HG03025 (cell line): ENCODE results near the gene DTX1.
"Not testable (repeated sequence)": the region's sequence is repeated elsewhere in the genome, so short reads cannot be mapped to it uniquely, and the experiment has no call there.

Experiments used
- ATAC-seq: cut with Tn5 transposase; IDR thresholded peaks from one replicate; pipeline ENCODE4 v1.9.1; 2021; ENCODE audit warnings: mild to moderate bottlenecking, moderate library complexity; ENCODE audit not compliant: unreplicated experiment, low FRiP score

The DTX1 gene

DNA sequence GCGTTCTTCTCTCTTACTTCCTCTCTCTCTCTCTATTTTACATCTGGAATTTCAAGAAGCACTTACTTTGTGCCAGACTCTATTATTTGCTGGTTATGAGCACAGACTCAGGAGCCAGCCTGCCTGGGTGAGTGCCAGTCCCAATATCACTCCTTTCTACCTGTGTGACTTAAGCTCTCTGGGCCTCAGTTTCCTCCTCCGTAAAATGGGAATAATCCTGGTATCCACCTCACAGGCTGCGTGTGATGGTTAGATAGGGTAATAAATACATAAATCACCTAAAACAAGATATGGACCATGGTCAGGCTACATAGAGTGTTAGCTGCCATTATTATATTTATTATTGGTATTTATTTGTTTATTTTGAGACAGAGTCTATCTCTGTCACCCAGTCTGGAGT, 54.7 kb downstream of the DTX1 start:
- ATAC-seq, result no peak

DNA sequence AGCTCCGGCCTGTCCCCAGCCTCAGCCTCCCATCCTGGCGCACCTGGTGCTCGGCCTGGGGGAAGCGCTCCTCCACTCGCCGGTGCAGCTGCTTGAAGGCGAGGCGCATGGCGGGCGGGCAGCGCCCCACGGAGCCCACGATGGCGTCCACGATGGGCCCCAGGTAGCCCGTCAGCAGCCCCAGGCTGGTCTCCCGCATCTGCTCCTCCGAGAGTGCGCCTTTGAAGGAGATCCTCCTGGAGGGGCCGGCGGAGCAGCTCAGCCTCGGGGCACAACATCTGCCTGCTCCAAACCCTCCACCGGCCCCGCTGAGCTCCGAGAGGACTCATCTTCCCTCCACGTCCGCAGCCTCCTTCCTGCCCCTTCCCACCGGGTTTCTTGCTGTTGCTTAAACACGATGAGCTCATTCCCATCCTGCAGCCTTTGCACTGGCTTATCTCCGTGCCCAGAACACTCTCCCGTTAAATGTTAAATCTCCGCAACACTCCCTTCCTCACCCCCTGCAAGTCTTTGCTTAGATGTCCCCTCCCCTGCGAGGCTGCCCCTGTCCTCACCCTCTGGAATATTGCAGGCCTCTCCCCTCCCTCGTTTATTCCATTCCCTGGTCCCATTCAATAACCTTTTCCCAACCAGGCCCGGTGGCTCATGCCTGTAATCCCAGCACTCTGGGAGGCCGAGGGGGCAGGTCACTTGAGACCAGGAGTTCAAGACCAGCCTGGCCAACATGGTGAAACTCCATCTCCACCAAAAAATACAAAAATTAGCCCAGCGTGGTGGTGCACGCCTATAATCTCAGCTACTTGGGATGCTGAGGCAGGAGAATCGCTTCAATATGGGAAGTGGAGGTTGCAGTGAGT, 55.7 kb downstream of the DTX1 start:
- no peak for ATAC-seq

DNA sequence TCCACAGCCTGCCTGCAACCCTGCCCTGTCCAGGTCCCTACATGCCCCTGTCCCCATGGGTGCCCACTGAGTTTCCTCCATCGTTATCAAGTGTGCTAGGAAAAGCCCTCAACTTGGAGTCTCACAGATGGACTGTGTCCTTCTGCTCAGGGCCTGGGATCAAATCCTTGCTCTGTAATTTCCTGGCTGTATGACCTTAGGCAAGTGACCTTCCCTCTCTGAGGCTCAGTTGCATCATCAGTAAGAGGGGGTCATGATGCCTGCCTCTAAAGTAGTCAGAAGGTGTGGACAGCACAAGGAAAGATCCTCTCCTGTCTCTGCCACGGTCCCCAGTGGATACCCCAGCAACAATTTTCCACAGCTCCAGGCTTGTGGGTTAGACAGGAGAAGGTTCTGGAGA, 56.9 kb downstream of the DTX1 start:
- ATAC-seq, result no peak

DNA sequence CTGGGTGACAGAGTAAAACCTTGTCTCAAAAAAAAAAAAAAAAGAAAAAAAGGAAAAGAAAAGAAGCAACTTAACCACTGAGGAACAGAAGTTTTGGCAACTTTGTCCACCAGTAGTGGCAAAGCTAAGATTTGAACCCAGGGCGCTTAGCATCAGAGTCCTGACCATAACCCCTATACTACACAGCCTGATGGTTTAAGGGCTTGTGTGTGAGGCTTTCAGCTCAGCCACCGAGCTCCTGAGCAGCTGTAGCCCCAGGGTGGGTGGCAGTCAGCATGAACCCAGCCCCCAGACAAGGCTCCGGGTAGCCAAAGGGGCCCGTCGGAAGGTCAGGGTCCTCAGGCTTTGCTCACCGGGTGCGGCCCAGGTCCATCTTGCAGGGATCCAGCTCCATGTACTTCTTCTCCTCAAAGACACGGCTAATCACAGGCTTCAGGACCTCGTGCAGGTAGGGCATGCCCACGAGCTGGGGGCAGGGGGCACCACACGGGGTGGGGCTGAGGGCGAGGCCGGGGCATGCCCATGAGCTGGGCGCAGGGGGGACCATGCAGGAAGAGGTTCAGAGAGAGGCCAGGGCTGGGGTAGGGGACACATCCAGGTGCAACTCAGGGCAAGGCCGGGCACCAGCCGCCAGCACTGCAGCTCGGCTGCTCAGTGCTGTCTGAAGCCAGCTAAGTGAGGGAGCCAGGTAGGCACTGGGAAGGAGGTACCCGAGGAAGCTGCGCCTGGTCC, 58.1 kb downstream of the DTX1 start:
- no peak for ATAC-seq

DNA sequence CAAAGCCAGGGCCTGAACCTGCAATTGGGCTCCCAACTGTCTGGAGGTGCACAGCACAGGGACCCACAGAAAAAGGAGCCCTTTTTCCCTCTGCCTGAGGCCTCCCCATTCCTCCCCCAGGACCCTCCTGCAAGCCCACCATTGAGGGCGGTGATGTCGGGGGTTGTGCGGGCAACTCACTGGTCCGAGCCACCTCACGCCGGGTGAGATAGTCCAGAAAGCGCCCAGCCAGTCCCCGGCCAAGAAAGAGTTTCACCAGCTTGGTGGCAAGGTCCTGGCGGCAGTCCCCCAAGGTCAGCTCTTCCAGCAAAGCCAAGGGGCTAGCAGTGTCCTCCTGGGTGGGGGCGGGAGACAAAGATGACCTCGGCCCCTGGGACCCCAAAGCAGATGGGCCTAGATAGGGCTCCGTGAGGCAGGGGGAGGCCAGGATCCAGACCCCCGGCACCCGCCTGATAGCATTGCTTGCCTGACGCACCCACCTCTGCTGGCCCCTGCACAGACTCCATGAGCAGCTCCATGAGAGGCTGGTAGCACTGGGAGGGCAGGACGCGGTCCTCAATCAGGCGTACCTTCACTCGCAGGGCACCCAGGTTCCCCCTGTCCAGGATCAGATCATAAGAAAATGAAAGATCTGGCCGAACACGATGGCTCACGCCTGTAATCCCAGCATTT, 59.1 kb downstream of the DTX1 start:
- ATAC-seq, result no peak

DNA sequence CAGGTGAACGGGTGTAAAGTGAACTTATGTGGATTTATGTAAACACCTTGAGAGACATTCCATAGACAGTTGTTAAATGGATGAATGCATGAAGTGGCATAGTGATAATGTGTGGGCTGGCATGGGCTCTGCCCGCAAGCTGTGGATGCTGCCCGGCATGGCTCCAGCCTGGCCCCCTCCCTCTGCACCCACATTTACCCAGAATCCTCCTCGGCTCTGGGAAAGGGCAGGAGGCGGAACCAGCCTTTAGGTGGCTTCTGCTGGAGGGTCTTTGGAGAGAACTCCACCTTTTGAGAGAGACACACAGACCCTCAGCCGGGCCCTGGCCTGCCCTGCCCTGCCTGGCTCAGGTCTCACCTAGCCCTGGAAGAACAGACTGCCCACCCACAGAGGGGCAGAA, 60.3 kb downstream of the DTX1 start:
- no peak for ATAC-seq

DNA sequence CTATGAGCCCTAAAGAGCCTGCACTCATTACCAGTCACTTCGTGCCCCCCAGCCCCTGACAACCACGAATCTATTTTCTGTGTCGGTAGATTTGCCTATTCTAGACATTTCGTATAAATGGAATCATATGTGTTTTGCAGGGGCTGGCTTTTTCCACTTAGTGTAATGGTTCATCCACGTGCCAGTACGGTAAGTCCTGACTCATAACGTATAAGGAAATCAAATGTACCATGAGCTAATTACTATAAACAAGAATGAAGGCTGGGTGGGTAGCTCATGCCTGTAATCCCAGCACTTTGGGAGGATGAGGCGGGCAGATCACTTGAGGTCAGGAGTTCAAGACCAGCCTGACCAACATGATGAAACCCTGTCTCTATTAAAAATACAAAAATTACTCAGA, 61.2 kb downstream of the DTX1 start:
- ATAC-seq, result not testable (repeated sequence)

DNA sequence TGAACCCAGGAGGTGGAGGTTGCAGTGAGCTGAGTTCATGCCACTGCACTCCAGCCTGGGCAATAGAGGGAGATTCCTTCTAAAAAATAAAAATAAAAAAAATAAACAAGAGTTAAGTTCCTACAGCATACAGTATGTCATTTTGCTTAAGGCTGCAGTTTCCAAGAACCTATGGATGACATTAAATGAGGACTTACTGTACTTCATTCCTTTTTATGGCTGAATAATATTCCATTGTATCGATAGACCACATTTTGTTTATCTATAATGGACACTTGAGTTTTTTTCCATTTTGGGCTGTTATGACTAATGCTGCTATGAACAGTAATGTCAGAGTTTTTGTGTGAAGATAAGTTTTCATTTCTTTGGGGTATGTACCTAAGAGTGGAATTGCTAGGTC, 61.6 kb downstream of the DTX1 start:
- ATAC-seq, result no peak

DNA sequence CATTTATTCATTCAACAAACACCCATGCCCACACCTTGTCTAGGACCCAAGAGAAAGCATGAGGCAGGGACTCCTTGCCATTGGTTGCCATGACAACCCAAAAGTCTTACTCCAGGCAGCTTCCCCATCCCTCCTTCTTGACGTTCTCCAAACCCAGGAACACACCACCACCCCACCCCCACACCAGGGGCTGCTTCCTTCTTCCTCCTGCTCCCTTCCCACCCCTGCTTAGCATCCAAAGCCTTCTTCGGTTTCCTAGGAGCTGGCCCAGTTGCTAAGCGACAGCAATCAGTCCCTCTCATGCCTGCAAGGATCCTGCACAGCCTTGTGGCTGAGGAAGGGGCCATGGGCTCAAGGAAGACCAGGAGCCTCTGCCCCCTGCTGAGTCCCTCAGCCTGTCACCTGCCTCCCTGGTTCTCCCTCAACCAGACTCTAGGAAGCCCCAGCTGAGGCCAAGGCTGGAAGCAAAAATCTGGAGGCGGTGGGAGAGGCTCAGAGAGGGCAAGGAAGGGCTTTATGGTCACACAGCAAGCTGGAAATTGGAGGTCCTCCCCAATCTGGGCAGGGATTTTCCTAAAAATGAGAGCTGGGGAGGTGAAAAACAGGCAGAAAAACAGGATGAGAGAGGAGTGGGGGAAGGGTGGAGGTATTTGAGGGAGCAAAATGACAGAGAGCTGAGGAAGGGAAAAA, 63.6 kb downstream of the DTX1 start:
- ATAC-seq, result no peak

DNA sequence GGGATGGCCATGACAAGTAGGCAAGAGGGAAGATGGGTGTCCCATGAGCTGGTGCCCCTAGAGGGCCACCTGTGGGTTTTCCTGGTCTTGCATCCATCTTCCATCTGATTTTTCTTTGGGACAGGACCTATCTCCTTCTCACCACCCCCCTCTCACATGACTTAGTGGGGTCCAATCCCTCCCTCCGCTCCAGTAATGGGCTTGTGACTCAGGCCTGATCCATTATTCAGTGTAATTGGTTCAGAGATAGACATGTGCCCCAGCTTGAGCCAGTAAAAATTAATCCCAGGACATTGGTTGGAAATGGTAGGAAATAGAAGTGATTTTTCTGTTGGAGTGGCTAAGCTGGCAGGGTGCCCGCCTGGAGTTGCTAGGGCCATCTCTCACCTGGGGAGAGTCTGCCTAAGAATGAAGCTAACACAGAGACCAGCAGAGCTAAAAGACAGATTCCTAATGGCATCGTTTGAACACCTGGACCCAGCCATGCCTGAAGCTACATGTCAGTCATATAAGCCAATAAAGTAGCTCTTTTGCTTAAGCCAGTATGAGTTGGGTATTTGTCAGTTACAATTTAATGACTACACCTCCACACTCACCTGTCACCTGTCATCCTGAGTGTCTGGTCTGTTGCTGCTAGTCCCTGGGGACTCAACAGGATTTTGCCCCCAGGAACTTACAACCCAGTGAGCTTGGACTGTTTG, 64.3 kb downstream of the DTX1 start:
- no peak for ATAC-seq

DNA sequence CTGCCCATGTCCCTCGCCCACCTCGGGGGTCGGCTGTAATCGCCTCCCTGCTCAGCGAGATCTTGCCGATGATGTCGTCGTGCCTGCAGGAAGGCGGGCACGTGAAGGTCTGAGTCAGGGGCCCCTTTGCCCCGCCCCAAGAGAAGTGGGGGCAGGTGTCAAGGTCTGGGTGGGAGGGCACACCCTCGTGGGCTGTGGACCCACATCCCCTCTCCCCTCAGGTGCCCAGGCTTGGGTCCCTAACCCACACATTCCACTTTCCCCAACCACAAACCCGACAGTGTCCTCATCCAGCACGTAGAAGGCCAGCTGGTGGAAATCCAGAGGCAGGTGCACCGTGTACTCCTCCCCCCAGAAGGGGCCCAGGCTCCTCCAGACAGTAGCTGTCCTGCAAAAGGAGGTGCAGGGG, 71.3 kb downstream of the DTX1 start:
- ATAC-seq, result no peak

DNA sequence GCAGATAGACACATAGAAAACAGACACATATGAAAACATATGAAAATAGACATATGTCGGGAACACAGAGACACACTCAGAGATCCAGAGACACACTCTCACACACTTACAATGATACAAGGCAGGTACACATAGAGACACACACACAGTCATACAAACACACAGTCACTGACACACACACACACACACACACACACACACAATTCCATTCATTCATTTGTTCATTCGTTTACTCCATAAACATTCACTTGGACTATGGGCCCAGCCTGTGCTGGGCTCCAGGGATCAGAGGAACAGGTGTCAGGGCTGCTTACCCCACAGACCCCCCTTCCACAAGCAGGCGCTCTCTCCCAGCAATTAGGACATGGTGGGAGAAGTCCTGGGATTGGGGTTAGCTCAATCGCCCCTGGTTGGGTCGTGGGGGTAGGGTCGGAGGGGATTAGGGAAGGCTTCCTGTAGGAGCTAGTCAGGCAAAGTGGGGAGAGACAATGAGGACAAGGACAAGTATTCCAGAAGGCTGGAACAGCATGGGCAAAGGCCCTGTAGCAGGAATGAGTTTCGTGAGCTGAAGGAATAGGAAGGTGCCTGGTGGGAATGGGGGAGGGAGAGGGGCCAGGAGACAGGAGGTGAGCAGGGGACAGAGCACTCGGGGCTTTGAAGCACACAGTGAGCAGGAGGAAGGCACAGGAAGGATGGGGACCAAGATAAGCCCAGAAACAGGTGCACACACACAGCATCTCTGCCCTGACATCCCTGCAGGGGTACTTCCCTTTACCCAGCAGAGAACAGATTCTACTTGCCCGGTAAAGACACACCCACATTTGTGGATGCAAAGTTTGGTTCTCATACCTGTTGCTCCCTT, 72.5 kb downstream of the DTX1 start:
- no peak for ATAC-seq

DNA sequence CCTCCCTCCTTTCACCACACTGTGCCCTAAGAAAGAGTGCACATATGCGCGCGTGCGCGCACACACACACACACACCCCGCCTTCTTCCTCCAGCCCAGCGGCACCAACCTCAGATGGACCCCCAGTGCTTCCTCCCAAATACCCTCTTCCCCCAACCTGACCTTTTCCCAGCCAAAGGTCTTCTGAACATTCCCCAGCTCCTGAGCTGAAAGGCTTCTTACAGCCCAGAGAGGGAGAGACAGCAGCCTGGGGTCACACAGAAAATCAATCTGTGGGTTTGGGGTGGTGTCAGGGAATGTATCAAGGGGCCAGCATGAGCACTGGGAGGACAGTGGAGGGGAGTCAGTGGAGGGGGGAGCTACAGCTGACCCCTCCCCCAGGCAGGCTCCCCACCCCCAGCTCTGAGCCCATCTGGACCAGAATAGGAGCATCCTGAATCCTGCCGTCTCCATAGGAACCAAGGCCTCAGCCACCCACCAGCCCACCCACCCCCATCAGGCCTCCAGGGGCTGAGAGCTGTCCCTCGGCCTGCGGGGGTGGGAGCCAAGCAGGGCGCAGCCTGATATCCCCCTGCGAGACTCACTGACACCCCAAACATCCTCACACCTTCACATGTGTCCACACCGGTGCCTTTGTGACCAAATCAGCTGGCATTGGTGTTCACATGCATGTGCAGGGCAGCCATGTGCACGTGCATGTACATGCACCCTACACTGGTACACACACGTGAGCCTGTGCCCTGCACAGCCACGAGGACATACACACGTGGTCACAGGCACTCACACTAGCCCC, 73.3 kb downstream of the DTX1 start:
- no peak for ATAC-seq

DNA sequence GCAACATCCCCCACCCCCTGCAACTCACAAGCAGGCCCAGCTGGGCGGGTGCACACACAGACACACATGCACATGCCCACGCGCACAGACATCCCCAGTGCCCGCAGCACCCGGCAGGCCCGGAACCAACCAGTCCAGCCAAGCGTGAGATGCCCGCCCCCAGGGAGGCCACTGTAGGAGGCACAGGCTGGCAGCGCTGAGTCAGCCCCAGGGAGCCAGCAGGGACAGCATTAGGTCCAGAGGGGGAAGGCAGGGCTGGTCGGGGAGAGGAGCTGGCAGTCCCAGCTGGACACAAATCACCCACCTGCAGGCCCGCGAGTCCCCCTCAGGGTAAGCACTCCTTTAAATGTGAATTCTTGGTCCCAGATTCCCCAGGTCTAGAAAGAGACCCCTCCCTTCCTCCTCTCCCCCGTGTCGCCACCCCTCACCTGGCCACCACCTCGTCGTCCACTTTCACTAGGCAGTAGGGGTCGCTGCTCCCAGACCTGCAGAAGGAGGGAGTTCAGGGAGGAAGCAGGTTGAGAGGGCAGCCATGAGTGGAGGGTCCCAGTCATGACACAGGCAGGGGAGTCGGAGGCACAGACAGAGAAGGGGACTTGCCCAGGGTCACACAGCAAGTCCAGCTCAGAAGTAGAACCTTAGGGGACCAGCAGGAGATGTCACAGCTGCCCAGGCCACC, 74.1 kb downstream of the DTX1 start:
- no peak for ATAC-seq

DNA sequence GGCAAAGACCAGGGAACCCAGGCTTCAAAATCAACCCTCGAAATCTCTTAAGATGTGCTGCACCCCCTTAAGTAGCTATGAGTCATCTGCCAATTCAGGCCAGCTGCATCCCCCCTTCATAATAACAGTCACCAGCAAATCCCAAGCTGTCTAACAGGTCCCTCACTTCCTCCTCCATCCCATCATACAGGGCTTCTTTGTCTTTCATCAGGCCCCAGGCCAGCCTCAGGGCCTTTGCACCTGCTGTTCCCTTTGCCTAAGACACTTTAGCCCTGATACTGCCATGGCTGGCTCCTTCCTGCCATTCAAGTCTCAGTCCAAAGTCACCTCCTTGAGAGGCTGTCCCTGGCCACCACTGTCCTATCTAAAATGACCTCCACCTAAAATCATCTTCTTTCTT, 75.0 kb downstream of the DTX1 start:
- no peak for ATAC-seq

DNA sequence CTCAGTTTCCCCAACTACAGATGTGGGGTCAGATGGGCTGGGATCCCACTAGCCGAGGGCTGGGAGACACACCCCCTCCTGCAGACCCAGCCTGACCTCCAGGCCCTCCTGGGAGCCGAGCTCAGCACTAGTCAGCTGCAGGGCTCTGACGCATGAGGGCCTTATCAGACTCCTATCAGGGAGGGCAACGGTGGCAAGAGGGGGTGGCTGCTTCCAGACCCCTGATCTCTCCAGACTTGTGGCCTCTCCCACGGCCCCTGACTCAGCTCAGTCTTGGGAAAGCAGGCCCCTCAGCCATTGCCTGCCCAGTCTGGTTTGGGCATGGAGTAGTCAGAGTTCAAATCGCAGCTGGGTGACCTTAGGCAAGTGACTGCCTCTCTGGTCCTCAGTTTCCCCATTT, 76.5 kb downstream of the DTX1 start:
- no peak for ATAC-seq

DNA sequence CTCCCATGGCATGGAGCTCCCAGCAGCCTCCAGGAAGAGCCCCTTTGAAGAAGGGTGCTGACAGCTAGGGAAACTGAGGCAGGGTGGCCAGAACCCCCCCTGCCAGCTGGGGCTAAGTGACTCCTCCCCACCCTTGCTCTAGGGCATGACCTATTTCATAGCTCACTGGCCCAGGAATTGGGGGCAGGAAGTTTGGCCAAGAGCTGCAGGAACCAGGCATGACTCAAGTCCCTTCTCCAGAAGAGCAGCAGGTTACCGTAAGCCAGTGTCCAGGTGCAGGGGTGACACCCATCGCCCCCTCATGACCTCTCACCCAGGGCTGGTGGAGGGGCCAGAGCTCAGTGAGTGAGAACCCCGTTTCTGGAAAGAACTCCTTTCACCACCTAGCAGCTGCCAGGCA, 77.1 kb downstream of the DTX1 start:
- ATAC-seq, result no peak

DNA sequence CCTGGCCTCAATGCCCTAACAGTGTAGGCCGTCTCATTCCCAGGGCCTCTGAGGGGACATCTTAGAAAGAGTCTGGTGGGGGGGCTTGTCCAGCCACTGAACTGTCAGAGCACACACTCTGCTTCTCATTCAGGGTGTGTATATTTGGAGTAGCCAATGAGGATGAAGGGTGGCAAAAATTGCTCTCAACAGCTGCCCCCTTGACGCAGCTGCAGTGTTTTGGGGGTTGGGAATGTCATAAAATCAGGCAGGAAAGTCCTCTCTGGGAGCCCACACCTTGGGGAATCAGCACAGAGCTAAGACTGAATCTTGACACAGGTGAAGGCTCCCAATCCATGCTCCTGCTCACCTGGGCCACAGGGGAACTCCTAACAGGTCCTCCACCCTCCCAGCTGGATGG, 77.5 kb downstream of the DTX1 start:
- no peak for ATAC-seq
